Activated T-cell treated with anti-CD3 and anti-CD28 coated beads for 48 hours (primary cell): ENCODE results near the gene FGD5.

Experiments
- DNase-seq: peaks from one replicate; pipeline ENCODE4 v3.0.0-alpha.2; 2020; ENCODE audit warnings: low read depth

The FGD5 gene

DNA sequence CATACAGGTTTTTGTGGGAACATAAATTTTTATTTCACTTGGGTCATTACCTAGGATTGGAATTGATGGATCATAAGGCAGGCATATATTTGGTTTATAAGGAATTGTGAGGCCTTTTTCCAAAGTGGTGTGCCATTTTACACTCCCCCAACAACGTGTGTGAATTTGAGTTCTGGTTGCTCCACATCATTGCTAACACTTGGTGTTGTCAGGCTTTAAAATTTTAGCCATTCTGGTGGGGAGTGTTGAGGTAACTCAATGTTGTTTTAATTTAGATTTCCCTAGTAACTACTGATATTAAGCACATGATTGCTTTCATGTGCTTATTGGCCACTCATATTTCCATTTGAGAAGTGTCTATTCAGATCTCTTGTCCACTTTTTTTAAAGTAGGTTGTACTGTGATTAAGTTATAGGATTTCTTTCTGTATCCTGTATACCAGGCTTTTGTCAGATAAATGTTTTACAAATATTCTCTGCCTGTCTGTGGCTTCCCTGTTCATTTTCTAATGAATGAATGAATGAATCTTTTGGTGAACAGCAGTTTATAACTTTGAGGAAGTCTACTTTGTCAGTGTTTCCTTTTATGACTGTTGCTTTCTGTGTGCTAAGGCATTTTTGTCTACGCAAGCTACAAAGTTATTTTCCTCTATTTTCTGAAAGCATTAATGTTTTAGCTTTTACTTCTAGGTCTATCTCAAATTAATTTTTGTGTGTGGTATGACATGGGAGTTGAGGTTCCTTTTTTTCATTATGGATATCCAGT is 110.7 kb downstream of the FGD5 start:
- no peak for DNase-seq

DNA sequence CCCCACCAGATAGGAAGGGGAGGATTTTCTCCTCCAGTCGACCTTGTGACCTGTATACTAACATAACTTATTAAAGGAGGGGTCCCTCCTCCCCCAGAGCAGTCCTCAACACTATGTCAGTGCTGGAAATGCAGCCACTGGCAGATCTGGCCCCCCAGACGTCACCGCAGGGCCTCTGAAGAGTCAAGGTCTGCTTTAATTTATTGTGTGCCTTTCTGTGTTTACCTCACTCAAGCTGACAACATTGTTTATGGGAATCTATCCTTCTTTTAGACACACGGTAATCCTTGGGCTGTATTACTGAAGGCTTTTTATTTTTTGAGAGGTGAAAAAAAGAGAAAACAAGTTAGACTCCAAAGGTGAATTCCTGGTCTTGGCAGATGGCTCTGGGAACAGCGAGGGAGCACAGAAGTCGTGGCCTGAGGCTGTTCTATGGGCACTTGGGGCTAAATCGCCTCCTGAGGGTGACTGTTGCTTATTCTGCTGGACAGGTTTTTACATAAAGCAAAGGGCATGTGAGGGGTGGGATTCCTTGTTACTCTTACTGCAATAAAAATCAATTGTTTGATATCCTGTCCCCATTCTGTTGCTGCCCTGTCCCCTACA is 115.2 kb downstream of the FGD5 start:
- no peak for DNase-seq

DNA sequence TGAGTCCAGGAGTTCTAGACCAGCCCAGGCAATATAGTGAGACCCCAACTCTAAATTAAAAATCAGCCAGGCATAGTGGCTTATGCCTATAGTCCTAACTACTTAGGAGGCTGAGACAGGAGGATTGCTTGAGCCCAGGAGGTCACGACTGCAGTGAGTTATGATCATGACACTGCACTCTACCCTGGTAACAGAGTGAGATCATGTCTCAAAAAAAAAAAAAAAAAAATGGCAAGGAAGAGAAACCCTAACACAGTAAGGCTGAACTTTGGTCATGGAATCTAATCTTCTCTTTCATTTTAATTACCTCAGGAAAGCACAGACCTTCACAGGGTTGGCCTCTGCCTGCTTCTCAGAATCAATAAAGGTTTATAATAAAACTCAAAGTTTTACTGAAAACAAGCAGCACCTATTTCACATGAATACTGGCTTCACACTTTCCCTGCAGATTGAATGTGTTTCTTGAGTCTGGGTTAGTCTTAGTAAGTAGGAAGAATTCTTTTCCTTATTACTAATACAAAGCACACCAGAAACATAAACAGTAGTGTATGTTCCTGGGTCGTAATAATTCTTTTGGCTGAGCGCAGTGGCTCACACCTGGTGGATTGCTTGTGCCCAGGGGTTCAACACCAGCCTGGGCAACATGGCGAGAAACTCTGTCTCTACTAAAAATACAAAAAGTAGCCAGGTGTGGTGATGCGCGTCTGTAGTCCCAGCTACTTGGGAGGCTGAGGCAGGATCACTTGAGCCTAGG is 117.0 kb downstream of the FGD5 start:
- no peak for DNase-seq

DNA sequence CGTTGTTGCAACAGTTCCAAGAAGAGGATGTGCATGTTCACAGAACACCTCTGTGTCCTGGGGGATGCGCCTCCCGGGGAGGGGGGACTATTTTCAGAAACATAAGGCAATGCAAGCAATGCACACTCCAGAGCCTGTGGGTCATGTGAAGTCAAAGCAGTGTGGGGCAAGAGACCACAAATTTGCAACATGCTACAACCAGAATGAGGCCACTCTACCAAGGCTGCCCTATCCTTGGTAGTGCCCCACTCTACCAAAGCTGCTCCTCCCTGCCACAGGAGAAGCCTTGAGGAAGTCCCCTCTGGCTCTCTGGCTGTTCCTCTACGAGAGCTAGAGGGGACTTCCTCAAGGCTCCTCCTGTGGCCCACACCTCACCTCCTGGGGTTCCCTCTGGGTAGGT is 120.2 kb downstream of the FGD5 start:
- no peak for DNase-seq

DNA sequence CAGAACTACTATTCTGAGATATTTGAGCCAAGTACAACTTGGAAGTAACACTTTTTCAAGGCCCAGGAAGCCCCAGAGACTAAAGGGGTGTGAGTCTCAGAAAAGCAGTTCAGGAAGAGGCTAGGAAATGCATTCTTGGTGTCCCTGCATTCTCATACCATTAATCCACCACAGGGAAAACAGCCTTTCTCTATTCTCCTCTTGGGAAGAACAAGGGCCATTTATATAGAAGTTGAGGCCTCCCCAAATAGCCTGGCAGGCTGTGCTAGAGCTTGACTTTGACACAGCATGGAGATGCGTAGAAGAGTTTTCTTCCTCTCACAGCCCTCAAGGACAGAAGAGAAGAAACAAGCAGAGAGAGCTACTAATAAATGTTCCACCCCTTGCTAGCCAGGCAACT is 123.1 kb downstream of the FGD5 start:
- no peak for DNase-seq

DNA sequence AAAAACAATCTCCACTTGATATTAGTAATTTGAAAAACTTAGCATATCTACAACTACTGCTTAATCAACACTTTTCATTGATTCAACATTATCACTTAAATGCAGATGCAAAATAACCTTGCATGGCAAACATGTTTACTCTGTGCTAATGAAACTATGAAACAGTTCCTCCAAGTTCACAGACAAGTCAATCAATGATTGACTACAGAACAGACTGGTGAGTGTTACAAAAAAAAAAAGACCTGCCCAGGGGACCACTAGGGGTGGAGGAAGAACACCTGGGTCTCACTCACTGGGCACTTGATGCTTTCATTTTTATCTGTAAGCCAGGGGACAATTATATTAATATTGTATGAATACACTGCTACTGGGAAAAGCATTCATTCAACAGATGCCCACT is 124.3 kb downstream of the FGD5 start:
- DNase-seq = no peak

DNA sequence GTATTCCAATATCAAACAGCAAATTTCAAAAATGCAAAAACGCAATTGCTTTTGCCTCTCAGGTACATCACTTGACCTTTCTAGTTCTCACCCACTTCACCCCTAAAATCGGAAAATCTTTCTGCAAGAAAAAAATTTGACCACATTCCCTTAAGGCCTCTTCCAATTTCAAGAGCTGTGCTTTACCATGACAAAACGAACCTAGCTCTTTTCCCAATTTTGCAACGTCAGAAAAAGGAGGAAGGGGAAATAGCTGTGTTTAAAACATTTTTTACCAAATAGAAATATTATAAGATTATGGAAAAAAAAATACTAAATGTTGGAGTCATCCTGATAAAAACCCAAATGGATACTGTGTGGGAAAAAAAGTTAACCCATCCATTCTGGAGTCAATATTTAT is 127.5 kb downstream of the FGD5 start:
- no peak for DNase-seq

DNA sequence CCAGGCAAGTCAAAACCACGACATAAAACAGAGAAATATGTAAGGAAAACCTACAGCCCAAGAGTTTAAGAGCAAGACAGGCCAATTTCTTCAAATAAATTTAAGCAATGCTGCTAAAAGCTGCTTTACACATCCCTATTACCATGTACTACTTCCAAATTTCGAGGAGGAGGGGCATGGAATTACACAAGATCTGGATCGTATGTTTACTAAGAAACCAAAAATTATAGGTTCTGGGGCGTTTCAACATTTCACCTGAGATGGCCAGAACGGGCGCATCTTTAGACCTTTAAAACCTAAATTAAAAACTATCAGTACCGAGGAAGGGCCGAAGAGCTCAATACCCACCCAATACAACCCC is 128.0 kb downstream of the FGD5 start:
- no peak for DNase-seq

DNA sequence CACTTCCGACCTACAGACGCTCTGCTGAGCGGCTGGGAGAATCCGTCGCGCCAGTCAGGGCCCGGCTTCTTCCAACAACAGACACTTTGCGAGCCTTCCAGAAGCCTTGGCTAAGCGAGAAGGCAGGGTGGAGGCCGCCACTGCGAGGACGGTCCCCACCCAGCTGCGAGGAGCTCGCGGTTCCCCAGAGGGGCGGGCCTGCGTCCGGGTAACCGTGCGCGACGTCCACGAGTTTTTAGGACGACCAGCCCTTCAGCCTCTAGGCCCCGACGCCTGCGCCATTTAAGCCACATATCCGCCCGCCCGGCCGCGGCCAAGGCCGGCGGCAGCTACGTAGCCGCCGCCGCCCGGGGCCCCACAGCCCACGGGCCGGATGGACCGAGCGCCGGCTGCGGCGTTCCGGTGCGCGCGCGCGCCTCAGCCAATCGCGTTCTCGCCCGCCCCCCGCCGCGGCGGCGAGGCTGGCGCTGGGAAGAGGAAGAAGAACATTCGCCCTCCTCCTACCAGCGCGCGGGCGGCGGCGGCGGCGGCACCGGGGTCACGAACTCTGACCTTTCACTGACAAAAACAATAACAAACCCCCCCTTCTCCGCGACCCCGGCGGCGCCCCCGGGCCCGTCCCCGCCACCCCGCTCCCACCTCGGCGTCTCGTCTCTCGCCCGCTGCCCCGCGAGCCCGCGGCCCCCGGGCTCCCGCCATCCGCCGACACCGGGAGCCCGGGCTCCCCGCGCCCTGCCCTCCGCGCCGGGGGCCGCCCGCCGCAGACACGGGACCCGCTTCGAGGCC is 128.5 kb downstream of the FGD5 start, which contains the start of gene NR2C2:
NR2C2 (plus strand) TSS at position 484 of the 786 bp plus-strand sequence. CDS start 56,332 bp downstream, outside the sequence.
- DNase-seq = peak; percentile 88

DNA sequence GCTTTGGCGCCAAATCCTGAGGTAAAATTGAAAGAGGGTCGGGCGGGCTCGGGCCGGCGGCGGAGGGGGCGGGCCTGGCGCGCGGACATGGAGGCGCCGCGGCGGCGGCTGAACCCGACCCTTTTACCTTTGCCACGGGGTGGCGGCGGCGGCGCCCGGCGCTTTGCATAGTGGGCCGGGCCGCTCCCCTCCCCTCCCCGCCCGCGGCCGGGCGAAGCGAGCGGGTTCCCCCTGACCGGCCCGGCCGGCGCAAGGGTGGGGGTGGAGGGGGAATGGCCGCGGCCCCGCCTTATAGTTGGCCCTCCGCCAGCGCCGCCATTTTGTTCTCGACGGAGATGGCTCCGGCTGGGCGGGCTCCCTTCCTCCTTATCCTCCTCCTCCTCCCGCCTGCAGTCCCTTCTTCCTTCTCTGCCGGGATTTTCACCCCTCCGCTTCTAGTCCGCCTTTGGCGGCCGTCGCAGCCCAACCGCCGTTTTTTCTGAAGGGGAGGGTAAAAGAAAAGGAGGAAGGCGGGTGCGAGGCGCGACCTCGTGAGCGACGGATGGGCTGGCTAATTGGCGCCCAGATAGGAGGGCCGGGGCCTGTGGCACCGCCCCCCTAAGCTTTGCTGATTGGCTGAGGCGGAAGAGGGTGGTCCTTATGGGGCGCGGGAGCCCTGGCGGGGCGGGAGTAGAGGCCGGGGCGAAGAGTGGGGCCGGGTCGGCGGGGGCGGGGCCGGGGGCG is 129.3 kb downstream of the FGD5 start:
- peak; percentile 94 for DNase-seq

DNA sequence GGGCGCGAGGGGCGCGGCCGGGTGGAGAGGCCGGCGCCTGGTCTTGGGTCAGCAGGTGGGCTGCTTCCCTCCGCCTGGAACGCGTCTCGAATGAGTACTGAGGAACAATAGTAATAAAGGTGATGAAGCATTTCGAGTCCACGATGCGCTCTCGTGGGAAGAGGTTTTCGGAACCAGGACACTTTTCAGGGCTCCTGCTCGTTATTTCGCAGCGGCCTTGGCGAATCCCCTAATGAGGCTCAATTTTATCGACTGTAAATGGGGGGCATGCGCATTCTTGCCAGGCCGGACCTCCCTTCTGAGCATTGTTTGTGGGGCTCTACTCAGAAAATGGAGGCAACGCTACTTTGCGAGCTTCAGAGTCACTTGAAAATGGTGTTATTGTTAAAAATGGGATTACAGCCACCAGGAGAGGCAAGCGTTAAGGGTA is 129.9 kb downstream of the FGD5 start:
- DNase-seq = no peak

DNA sequence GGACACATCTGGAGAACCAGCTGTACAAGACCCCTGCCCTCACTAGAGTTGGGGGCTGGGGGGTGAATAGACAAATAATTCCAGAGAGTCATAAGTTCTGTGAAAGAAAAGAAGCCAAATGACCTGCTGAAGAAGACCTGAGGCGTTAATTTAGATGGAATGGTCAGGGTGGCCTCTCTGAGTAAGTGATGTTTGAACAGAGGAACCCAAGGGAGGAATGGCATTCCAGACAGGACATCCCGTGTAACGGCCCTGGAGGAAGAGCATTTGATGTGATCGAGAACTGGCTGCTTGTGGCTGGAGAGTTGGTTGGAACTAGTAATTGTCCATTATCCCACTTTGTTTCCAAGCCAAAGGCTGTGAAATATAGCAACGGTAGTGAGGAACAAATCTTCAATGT is 130.4 kb downstream of the FGD5 start:
- DNase-seq = no peak

DNA sequence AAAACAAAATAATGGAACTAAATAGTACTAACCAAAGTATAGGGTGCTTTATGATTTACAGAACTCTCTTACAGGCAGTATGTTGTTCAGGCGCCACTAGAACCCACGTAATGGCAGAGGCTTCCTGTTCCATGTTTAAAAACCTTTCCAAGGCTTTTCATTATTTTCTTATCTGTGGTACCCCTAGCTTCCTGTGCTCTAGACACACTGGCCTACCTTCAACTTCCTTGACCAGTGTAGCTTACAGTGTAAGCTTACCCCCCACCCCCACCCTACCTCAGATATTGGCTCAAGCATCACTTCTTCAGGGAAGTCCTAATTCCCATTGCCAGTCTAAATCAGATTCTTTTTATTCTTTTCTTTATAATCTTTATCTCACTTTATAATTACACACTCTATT is 131.5 kb downstream of the FGD5 start:
- DNase-seq = no peak

DNA sequence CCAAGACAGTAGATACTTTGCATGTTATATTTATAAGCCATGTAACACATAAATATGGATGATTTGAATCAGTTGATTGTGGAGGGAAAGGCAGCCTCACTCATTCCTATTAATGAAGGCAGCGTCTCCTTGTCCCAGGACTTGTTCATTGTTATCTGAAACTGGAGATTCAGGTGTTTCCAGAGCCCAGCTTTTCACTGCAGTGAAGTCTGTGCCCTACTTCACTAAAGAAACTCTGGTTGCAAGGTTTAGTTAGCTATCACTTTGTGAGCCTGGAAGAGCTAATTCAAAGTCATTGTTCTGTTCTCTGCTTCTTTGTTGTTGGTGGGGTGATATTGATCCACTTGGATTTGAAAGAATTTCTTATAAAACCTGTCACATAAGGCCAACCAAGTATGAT is 138.4 kb downstream of the FGD5 start:
- DNase-seq = no peak

DNA sequence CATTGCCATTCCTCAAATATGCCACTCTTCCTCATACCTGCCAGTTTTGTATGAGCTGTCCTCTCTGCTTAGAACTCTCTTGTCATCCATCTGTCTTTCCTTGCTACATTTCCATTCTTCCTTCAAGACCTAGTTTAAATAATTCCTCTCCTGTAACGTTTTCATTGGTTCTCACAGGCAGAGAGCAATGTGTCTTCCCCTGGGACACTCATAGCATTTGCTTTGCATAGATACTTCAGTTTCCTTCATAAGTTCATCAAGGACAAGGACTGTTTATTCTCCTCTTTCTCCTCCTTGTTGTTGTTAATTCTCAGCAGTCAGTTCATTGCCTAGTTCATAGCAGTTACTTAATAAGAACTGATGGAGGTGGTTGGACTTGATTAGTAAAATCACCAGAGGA is 139.2 kb downstream of the FGD5 start:
- DNase-seq = no peak

DNA sequence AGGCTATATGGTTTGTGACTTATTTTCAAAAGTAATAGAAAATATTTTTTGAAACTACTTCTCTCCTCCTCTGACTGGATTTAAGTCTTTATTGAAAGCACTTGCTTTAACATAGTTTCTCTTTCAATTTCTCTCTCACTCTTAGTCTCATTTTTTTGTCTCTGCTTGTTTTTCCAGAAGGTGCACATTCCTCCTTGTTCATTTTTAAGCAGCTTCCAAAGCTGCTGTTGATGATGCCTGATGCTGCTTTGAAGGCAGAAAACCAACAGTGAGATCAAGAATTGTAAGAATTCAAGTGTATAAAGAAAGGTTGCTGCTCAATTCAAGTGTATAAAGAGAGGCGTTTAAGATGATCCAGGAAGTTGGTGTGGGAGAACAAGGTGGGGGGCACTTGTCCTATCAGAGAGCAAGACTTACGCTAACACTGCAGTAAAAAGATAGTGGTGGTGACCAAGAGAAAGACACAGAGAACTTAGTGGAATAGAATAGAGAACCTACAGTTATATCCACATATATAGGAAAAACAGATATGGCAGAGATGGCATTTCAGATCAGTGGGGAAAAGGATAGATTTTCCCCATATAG is 140.7 kb downstream of the FGD5 start:
- DNase-seq = no peak

DNA sequence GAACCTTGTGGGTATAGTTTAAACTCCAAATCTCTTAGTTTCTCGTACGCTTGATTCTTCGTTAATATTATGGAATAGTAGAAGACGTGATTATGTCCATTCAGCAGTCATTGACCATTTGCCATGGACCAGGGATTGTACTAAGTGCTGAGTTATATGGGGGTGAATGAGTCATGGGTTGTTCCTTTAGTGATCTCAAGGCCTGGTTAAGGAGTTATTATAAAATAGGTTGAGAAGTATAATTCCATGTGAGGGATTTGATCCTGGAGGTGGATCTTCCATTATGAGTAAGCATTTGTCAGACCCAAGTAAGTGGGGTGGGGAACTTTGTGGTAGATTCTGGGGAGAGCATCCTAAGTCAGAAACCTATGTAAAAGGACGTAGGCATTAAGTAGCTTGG is 144.0 kb downstream of the FGD5 start:
- DNase-seq = no peak

DNA sequence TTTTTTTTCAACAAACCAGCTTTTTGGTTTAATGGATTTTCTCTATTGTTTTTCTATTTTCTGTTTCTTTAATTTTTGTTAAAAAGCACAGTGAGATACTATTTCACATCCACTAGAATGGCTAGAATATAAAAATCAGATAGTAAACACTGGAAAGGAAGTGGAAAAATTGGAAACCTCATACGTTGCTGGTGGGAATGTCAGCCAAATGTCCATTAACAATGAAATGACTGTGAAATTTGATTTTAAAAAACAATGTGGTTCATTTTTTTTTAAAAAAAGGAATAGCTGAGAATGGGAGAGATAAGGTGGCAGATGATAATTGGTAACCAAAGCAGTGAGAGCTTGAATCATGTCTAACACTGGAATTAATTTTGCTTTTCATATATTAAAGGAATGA is 148.5 kb downstream of the FGD5 start:
- DNase-seq = no peak

DNA sequence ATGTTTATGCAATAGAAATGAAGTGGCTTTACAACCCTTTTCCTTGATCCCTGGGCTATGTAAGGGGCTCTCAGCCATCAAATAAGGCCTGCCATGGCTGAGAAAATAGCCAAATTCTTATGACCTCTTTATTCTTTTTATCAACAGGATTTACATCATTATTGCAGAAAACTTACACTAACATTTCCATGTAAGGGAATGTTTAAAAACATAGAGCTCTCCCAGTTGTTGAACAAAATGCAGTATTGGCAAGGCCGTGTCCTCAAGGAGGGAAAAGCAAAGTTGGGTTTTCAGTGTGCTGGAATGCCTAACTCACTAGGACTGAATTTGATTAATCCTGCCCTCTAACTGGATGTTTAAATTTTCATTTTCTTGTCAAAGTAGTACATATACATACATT is 150.9 kb downstream of the FGD5 start:
- no peak for DNase-seq

DNA sequence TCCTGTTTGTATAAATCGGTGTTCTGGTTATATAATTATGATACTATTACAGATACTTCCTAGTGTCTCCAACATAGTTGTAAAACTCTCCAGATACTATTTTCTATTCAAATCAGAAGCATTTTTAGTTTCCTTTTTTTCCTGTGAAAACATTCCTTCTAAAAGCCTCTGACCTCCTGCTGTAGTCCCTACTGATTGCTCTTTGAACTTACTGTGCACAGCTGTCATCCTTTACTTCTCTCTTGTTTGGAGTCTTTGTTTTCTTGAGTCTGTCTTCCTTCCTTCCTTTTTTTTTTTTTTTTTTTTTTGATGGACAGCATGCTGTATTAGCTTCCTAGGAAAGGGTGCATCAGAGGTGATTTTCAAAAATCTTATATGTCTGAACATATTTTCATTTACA is 157.6 kb downstream of the FGD5 start:
- DNase-seq = no peak

DNA sequence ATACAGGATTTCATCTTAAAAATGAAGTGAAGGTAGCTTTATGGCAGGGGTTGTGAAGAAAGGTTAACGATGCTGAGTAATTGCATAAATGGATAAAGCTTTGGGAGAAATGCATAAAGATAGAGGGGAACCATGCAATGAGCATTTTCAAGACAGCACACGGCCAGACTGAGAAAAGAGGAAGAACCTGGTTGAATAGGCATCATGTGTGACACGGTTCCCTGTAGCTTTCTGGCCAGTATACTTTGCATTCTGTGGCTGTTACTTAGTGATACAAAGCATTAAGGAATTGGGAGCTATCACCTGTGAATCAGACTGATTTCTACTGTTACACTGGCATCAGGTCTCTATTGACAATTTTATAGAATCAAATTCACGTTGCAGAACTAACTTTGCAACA is 161.9 kb downstream of the FGD5 start:
- no peak for DNase-seq
